GM19463 (cell line): Measurements from ENCODE around the gene CMBL.

Experiments
- ATAC-seq: cut with Tn5 transposase; IDR thresholded peaks from one replicate; pipeline ENCODE4 v1.9.1; 2021; ENCODE audit warnings: mild to moderate bottlenecking, moderate library complexity; ENCODE audit not compliant: unreplicated experiment

CMBL gene

GRCh38 chr5:10333154-10334006 lies 25.7 kb upstream of the CMBL start:
- peak; percentile 69 for ATAC-seq

- ATAC-seq = no peak
Observed at GRCh38 chr5:10332301-10332700, 24.6 kb upstream of the CMBL start.

- no peak for ATAC-seq
Observed at GRCh38 chr5:10331341-10331796, 23.7 kb upstream of the CMBL start.

GRCh38 chr5:10330511-10331230 lies 23.0 kb upstream of the CMBL start:
- ATAC-seq = no peak

GRCh38 chr5:10329820-10330481 lies 22.2 kb upstream of the CMBL start:
- ATAC-seq = no peak

GRCh38 chr5:10329446-10329819 lies 21.7 kb upstream of the CMBL start:
- ATAC-seq = no peak

GRCh38 chr5:10328323-10328722 lies 20.6 kb upstream of the CMBL start:
- no peak for ATAC-seq

- ATAC-seq = no peak
Observed at GRCh38 chr5:10324518-10325370, 17.0 kb upstream of the CMBL start.

- no peak for ATAC-seq
Observed at GRCh38 chr5:10323588-10324488, 16.1 kb upstream of the CMBL start.

- ATAC-seq = no peak
Observed at GRCh38 chr5:10321882-10322281, 14.2 kb upstream of the CMBL start.

GRCh38 chr5:10320793-10321192 lies 13.1 kb upstream of the CMBL start:
- ATAC-seq = no peak

GRCh38 chr5:10319202-10319851 lies 11.6 kb upstream of the CMBL start:
- no peak for ATAC-seq

- peak; percentile 72 for ATAC-seq
Observed at GRCh38 chr5:10317825-10318682, 10.4 kb upstream of the CMBL start.

GRCh38 chr5:10315824-10316509 lies 8.3 kb upstream of the CMBL start:
- ATAC-seq = no peak

- no peak for ATAC-seq
Observed at GRCh38 chr5:10315201-10315600, 7.5 kb upstream of the CMBL start.

- no peak for ATAC-seq
Observed at GRCh38 chr5:10311595-10312425, 4.1 kb upstream of the CMBL start.
